Liver (tissue), 9 donors: ENCODE data around the gene MAPT. TPM values are rescaled to one million over a fixed set of nuclear protein-coding genes. Genes with fewer than 3 reads are reported as not detected.
A peak's percentile ranks its signal among the peaks of the same experiment; 100 is the strongest.

ENCODE experiments used
- DNase-seq: peaks from one replicate; pipeline ENCODE4 v3.0.0-alpha.2; 2017; ENCODE audit warnings: low spot score
- H3K27ac ChIP-seq, 2 donors: one replicate each; pipeline ENCODE4 v1.7.0; 2013; ENCODE audit warnings: inconsistent platforms in 2 of 2, low read length in 2 of 2, control low read depth in 1 of 2, low read depth in 1 of 2, mild to moderate bottlenecking in 1 of 2
- H3K27me3 ChIP-seq, 4 donors: one replicate each; pipeline versions ENCODE4 v1.6.1 to v1.7.0; 2013; ENCODE audit warnings: low read length in 3 of 4, inconsistent platforms in 1 of 4, mild to moderate bottlenecking in 1 of 4, moderate library complexity in 1 of 4; ENCODE audit not compliant: control insufficient read depth in 4 of 4, insufficient read depth in 4 of 4
- H3K36me3 ChIP-seq, 4 donors: one replicate each; pipeline versions ENCODE4 v1.6.1 to v1.7.0; 2013; ENCODE audit warnings: low read length in 3 of 4, mild to moderate bottlenecking in 3 of 4, low read depth in 1 of 4, moderate library complexity in 1 of 4; ENCODE audit not compliant: control insufficient read depth in 4 of 4, insufficient read depth in 3 of 4
- H3K4me1 ChIP-seq, 4 donors: one replicate each; pipeline versions ENCODE4 v1.6.1 to v1.7.0; 2013; ENCODE audit warnings: low read length in 3 of 4, mild to moderate bottlenecking in 3 of 4, moderate library complexity in 1 of 4; ENCODE audit not compliant: control insufficient read depth in 4 of 4, insufficient read depth in 4 of 4
- H3K4me3 ChIP-seq, 3 donors: one replicate each; pipeline versions ENCODE4 v1.6.1 to v1.7.0; 2013; ENCODE audit warnings: low read length in 3 of 3, control low read depth in 1 of 3, low read depth in 1 of 3, mild to moderate bottlenecking in 1 of 3
- H3K9ac ChIP-seq, 2 donors: one replicate each; pipeline ENCODE4 v1.7.0; 2013; ENCODE audit warnings: low read length in 2 of 2, mild to moderate bottlenecking in 2 of 2, moderate library complexity in 2 of 2, control low read depth in 1 of 2, low read depth in 1 of 2
- H3K9me3 ChIP-seq, 4 donors: one replicate each; pipeline versions ENCODE4 v1.6.1 to v1.7.0; 2013; ENCODE audit warnings: low read length in 3 of 4; ENCODE audit not compliant: control insufficient read depth in 4 of 4
- EGR1 ChIP-seq, 2 donors: IDR thresholded peaks; 2 replicates each; pipeline ENCODE4 v1.6.1; 2016 to 2018; ENCODE audit warnings: antibody characterized with exemption in 2 of 2, low read depth in 2 of 2
- FOXA1 ChIP-seq: IDR thresholded peaks from 2 replicates; pipeline ENCODE4 v1.6.1; 2016; ENCODE audit warnings: antibody characterized with exemption
- FOXA2 ChIP-seq: IDR thresholded peaks from 2 replicates; pipeline ENCODE4 v1.6.1; 2016; ENCODE audit warnings: antibody characterized with exemption
- GABPA ChIP-seq, 2 donors: IDR thresholded peaks in 1 of 2; conservative IDR thresholded peaks in 1 of 2; 2 replicates each; pipeline ENCODE4 v1.6.1; 2016; ENCODE audit warnings: antibody characterized with exemption in 2 of 2, mild to moderate bottlenecking in 1 of 2, moderate library complexity in 1 of 2
- HNF4A ChIP-seq, 2 donors: conservative IDR thresholded peaks; 2 replicates each; pipeline ENCODE4 v1.6.1; 2016; ENCODE audit warnings: antibody characterized with exemption in 2 of 2, mild to moderate bottlenecking in 2 of 2
- HNF4G ChIP-seq: IDR thresholded peaks from 2 replicates; pipeline ENCODE4 v1.6.1; 2016; ENCODE audit warnings: antibody characterized with exemption
- JUND ChIP-seq, 2 donors: IDR thresholded peaks; 2 replicates each; pipeline ENCODE4 v1.6.1; 2016; ENCODE audit warnings: antibody characterized with exemption in 2 of 2
- MAX ChIP-seq: IDR thresholded peaks from 2 replicates; pipeline ENCODE4 v1.6.1; 2016; ENCODE audit warnings: antibody characterized with exemption
- NR2F2 ChIP-seq: IDR thresholded peaks from 2 replicates; pipeline ENCODE4 v1.6.1; 2016; ENCODE audit warnings: antibody characterized with exemption
- RAD21 ChIP-seq, 2 donors: IDR thresholded peaks; 2 replicates each; pipeline ENCODE4 v1.6.1; 2016; ENCODE audit warnings: antibody characterized with exemption in 2 of 2, mild to moderate bottlenecking in 2 of 2
- RXRA ChIP-seq, 2 donors: IDR thresholded peaks; 2 replicates each; pipeline ENCODE4 v1.6.1; 2017 to 2018; ENCODE audit warnings: antibody characterized with exemption in 2 of 2, mild to moderate bottlenecking in 1 of 2
- SP1 ChIP-seq: IDR thresholded peaks from 2 replicates; pipeline ENCODE4 v1.6.1; 2018; ENCODE audit warnings: antibody characterized with exemption, mild to moderate bottlenecking
- TAF1 ChIP-seq: conservative IDR thresholded peaks from 2 replicates; pipeline ENCODE4 v1.6.1; 2016; ENCODE audit warnings: antibody characterized with exemption, mild to moderate bottlenecking
- WGBS: extraction: QIAGEN DNeasy Blood & Tissue Kit; methylation state at CpG from one replicate; pipeline ENCODE4 v1.1.7; 2013; 5-methylcytosine and 5-hydroxymethylcytosine counted together
- polyA plus RNA-seq, 2 donors: library from polyadenylated mRNA; stranded (reverse) in 1 of 2; unstranded in 1 of 2; fragments of 200-250 nt in 1 of 2; fragments of >200 nt in 1 of 2; fragmentation: Nextera tagmentation in 1 of 2; extraction: Ambion mirVana in 1 of 2; gene quantifications; one replicate each; pipeline versions ENCODE4 v1.2.1 to v1.2.3, GENCODE V29; 2013 to 2015
- total RNA-seq, 2 donors: library from RNA; depleted of rRNA; stranded (reverse); fragments of >200 nt; gene quantifications; one replicate each; pipeline ENCODE4 v1.2.3, GENCODE V29; 2014
- TF ChIP-seq, protein P1 (sequence below): IDR thresholded peaks from 2 replicates; pipeline ENCODE4 v1.6.1; 2016; ENCODE audit warnings: antibody characterized with exemption
- TF ChIP-seq, protein P2 (sequence below): IDR thresholded peaks from 2 replicates; pipeline ENCODE4 v1.6.1; 2016; ENCODE audit warnings: antibody characterized with exemption, mild to moderate bottlenecking
- TF ChIP-seq, protein P3 (sequence below): IDR thresholded peaks from 2 replicates; pipeline ENCODE4 v1.6.1; 2016; ENCODE audit warnings: antibody characterized with exemption
- donor health status: healthy.
- donor health status: healthy.
- donor health status: healthy.
- donor health status: healthy.
- donor health status: healthy.

MAPT gene
- total and polyA plus RNA-seq, 4 donors: 0.05 to 0.67 (median 0.27) TPM

GRCh38 chr17:46053911-46054534, 159.7 kb downstream of the MAPT start:
- no peak for DNase-seq
- peaks cover 5 to 17% (median 10%) of the 10 kb centered on the region in 4 donors for H3K4me1 ChIP-seq
- H3K36me3 ChIP-seq: peaks cover 5 to 13% (median 12%) of the 10 kb centered on the region in 4 donors
- H3K27me3 ChIP-seq: no peaks in the 10 kb centered on the region
- WGBS: 96% methylated on average over 8 of the region's 8 CpGs
- no peak for TF ChIP-seq HNF4G
- TF ChIP-seq SP1: no peak
- no peak for TF ChIP-seq NR2F2
- TF ChIP-seq, protein P1, sequence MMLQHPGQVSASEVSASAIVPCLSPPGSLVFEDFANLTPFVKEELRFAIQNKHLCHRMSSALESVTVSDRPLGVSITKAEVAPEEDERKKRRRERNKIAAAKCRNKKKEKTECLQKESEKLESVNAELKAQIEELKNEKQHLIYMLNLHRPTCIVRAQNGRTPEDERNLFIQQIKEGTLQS: no peak
- TF ChIP-seq JUND (IDR thresholded peaks at IDR 0.05): no peak
- no peak for TF ChIP-seq RXRA (IDR thresholded peaks at IDR 0.05)
- no peak overlapping the region for H3K27ac ChIP-seq
- H3K9ac ChIP-seq: no peak overlapping the region
- no peak overlapping the region for H3K4me3 ChIP-seq
- no peaks in the 10 kb centered on the region for H3K9me3 ChIP-seq

GRCh38 chr17:46056800-46057304, 162.5 kb downstream of the MAPT start:
- 63% methylated on average over 4 of the region's 4 CpGs for WGBS
- Histone ChIP-seq H3K27me3 (no peaks in the 10 kb centered on the region), H3K4me3 (no peak overlapping the region), H3K9ac (no peak overlapping the region), H3K9me3 (no peaks in the 10 kb centered on the region), H3K27ac (no peak overlapping the region), H3K36me3 (peaks cover 0 to 7% (median 1%) of the 10 kb centered on the region in 4 donors), H3K4me1 (peaks cover 2 to 6% (median 2%) of the 10 kb centered on the region in 4 donors)
- peak in 1 of 2 donors; percentile 14 for TF ChIP-seq RXRA (IDR thresholded peaks at IDR 0.05)
- TF ChIP-seq JUND (IDR thresholded peaks at IDR 0.05): no peak
- TF ChIP-seq HNF4A (conservative IDR thresholded peaks at IDR 0.05): peak in 1 of 2 donors; percentile 34
- TF ChIP-seq MAX: peak; percentile 14
- TF ChIP-seq, protein P2, sequence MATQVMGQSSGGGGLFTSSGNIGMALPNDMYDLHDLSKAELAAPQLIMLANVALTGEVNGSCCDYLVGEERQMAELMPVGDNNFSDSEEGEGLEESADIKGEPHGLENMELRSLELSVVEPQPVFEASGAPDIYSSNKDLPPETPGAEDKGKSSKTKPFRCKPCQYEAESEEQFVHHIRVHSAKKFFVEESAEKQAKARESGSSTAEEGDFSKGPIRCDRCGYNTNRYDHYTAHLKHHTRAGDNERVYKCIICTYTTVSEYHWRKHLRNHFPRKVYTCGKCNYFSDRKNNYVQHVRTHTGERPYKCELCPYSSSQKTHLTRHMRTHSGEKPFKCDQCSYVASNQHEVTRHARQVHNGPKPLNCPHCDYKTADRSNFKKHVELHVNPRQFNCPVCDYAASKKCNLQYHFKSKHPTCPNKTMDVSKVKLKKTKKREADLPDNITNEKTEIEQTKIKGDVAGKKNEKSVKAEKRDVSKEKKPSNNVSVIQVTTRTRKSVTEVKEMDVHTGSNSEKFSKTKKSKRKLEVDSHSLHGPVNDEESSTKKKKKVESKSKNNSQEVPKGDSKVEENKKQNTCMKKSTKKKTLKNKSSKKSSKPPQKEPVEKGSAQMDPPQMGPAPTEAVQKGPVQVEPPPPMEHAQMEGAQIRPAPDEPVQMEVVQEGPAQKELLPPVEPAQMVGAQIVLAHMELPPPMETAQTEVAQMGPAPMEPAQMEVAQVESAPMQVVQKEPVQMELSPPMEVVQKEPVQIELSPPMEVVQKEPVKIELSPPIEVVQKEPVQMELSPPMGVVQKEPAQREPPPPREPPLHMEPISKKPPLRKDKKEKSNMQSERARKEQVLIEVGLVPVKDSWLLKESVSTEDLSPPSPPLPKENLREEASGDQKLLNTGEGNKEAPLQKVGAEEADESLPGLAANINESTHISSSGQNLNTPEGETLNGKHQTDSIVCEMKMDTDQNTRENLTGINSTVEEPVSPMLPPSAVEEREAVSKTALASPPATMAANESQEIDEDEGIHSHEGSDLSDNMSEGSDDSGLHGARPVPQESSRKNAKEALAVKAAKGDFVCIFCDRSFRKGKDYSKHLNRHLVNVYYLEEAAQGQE: no peak
- no peak for TF ChIP-seq FOXA1
- no peak for DNase-seq

DNA sequence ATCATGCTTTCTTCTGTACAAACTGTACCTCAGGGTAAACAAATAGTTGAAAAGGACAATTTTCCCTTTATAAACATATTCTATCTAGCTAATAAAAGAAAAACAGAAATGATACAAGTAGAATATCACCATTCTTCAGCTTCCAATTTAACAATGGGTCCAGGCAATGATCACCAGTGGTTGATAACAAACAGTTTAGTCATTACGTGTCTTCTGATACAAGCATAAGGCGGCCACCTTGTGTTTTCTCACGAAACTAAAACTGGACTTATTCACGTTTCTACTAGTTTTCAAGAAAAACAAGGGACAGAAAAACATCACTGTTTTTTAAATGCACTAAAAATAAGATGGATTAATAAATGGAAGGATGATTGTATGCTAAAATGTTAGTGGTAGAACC, 163.0 kb downstream of the MAPT start:
- H3K9ac ChIP-seq: no peak overlapping the region
- H3K9me3 ChIP-seq: no peaks in the 10 kb centered on the region
- WGBS: 94% methylated on average over 4 of the region's 4 CpGs
- no peaks in the 10 kb centered on the region for H3K27me3 ChIP-seq
- DNase-seq: no peak
- H3K4me3 ChIP-seq: no peak overlapping the region
- H3K36me3 ChIP-seq: peaks cover 0 to 7% (median 1%) of the 10 kb centered on the region in 4 donors
- H3K27ac ChIP-seq: no peak overlapping the region
- peaks cover 0 to 2% (median under 1%) of the 10 kb centered on the region in 4 donors for H3K4me1 ChIP-seq
- TF ChIP-seq EGR1 (IDR thresholded peaks at IDR 0.05; ENCODE audit: low read depth in 2 of 2) (no peak), HNF4G (no peak), TAF1 (no peak), NR2F2 (no peak), MAX (no peak), FOXA1 (no peak), JUND (IDR thresholded peaks at IDR 0.05) (no peak), RAD21 (IDR thresholded peaks at IDR 0.05) (no peak), FOXA2 (no peak), HNF4A (conservative IDR thresholded peaks at IDR 0.05) (no peak), GABPA (IDR thresholded peaks at IDR 0.05 in 1 of 2, conservative IDR thresholded peaks at IDR 0.05 in 1 of 2) (no peak)
- TF ChIP-seq, protein P2: no peak
- TF ChIP-seq, protein P3, sequence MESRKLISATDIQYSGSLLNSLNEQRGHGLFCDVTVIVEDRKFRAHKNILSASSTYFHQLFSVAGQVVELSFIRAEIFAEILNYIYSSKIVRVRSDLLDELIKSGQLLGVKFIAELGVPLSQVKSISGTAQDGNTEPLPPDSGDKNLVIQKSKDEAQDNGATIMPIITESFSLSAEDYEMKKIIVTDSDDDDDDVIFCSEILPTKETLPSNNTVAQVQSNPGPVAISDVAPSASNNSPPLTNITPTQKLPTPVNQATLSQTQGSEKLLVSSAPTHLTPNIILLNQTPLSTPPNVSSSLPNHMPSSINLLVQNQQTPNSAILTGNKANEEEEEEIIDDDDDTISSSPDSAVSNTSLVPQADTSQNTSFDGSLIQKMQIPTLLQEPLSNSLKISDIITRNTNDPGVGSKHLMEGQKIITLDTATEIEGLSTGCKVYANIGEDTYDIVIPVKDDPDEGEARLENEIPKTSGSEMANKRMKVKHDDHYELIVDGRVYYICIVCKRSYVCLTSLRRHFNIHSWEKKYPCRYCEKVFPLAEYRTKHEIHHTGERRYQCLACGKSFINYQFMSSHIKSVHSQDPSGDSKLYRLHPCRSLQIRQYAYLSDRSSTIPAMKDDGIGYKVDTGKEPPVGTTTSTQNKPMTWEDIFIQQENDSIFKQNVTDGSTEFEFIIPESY: no peak
